Glutamatergic neuron (in vitro differentiated cells): ENCODE data around the gene OSBPL9. TPM values are rescaled to one million over a fixed set of nuclear protein-coding genes. Genes with fewer than 3 reads are reported as not detected.

Experiments used
- DNase-seq: peaks from one replicate; pipeline ENCODE4 v3.0.0; 2022
- H3K27ac Mint-ChIP-seq: one replicate; pipeline ENCODE4 v1.8.0; 2020; ENCODE audit warnings: mild to moderate bottlenecking, mixed read lengths, inconsistent platforms; ENCODE audit not compliant: unreplicated experiment
- H3K27me3 Mint-ChIP-seq: one replicate; pipeline ENCODE4 v1.8.0; 2020; ENCODE audit warnings: mild to moderate bottlenecking, moderate library complexity, mixed read lengths, inconsistent platforms; ENCODE audit not compliant: unreplicated experiment
- H3K36me3 Mint-ChIP-seq: one replicate; pipeline ENCODE4 v1.8.0; 2020; ENCODE audit warnings: mild to moderate bottlenecking, mixed read lengths, inconsistent platforms; ENCODE audit not compliant: unreplicated experiment
- H3K4me1 Mint-ChIP-seq: one replicate; pipeline ENCODE4 v1.8.0; 2020; ENCODE audit warnings: mild to moderate bottlenecking, low read depth, mixed read lengths, inconsistent platforms; ENCODE audit not compliant: unreplicated experiment
- H3K4me3 Mint-ChIP-seq: one replicate; pipeline ENCODE4 v1.8.0; 2020; ENCODE audit warnings: mild to moderate bottlenecking, mixed read lengths, inconsistent platforms; ENCODE audit not compliant: unreplicated experiment
- H3K9me3 Mint-ChIP-seq: one replicate; pipeline ENCODE4 v1.8.0; 2020; ENCODE audit warnings: mild to moderate bottlenecking, moderate library complexity, mixed read lengths, inconsistent platforms; ENCODE audit not compliant: unreplicated experiment
- CTCF ChIP-seq: fragments of 200-600 bp; sonication (generic); IDR thresholded peaks from one replicate; pipeline ENCODE4 v1.5.0; 2021; ENCODE audit not compliant: partially characterized antibody, unreplicated experiment
- total RNA-seq: library from RNA; stranded (reverse); fragmentation: NEBNext Ultra II Directional; extraction: Animal tissue kit (Norgen Biotek cat#: 25700); gene quantifications from one replicate; pipeline ENCODE4 v1.2.1, GENCODE V29; 2021; ENCODE audit not compliant: unreplicated experiment

OSBPL9 gene
- total RNA-seq, 1 donor from 2014 or later, result 84.6 TPM

DNA sequence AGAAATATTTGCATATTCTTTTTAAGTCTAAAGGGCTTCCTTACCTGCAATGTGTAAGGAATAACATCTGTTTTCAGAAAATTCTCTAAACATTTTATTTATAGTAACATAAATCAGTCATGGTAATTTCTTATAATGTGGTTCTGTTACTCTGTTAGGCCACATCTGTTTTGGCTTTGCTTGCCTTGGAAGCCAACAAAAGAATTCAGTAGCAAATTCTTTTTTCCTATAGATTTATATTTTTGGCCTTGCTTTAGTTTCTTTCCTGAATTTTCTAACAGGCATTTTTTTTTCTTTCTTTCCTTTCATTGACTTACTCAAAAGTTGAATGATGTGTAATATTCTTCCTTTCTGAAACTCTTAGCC, 72.2 kb downstream of the OSBPL9 start:
- Mint-ChIP-seq H3K36me3 (no peaks in the 10 kb centered on the region), H3K4me3 (no peak overlapping the region), H3K9me3 (no peaks in the 10 kb centered on the region), H3K27me3 (peaks cover 2% of the 10 kb centered on the region), H3K27ac (no peak overlapping the region), H3K4me1 (no peaks in the 10 kb centered on the region)
- TF ChIP-seq CTCF, result no peak
- no peak for DNase-seq

DNA sequence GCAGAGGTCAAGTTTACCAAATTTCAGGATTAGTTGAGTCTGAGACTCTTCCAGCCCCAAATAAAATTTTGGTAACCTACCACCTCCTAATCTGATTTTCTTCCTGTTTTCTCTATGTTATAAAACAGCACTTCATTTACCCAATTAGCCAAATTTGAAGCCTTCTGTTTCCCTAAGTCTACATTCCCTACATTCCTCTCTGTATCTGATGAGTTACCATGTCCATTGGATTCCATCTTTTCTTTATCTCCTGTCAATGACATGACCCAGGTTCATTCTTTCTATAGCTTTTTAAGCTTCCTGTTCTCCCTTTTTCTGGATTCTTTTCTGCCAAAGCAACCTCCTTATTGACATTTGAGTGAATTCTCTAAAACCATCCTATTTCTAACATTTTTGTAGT, 72.8 kb downstream of the OSBPL9 start:
- peaks cover 2% of the 10 kb centered on the region for H3K27me3 Mint-ChIP-seq
- H3K27ac Mint-ChIP-seq, result no peak overlapping the region
- no peaks in the 10 kb centered on the region for H3K9me3 Mint-ChIP-seq
- no peaks in the 10 kb centered on the region for H3K4me1 Mint-ChIP-seq
- no peak overlapping the region for H3K4me3 Mint-ChIP-seq
- no peak for TF ChIP-seq CTCF
- DNase-seq, result no peak
- H3K36me3 Mint-ChIP-seq, result no peaks in the 10 kb centered on the region

GRCh38 chr1:51690285-51690961, 73.5 kb downstream of the OSBPL9 start:
- H3K4me1 Mint-ChIP-seq, result no peaks in the 10 kb centered on the region
- DNase-seq, result no peak
- H3K27ac Mint-ChIP-seq, result no peak overlapping the region
- no peaks in the 10 kb centered on the region for H3K9me3 Mint-ChIP-seq
- H3K4me3 Mint-ChIP-seq, result no peak overlapping the region
- no peak for TF ChIP-seq CTCF
- no peaks in the 10 kb centered on the region for H3K36me3 Mint-ChIP-seq
- peaks cover 2% of the 10 kb centered on the region for H3K27me3 Mint-ChIP-seq

DNA sequence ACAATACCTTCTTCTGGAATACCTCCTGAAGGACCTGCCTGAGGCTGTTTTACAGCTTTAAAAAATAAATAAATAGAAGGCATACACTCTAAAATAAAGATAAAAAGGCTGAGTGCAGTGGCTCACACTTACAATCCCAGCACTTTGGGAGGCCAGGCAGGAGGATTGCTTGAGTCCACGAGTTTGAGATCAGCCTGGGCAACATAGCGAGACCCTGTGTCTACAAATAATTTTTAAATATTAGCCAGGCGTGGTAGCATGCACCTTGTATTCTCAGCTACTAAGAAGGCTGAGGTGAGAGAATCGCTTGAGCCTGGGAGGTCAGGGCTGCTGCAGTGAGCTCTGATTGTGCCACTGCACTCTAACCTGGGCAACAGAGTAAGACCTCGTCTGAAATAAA, 75.0 kb downstream of the OSBPL9 start:
- H3K4me3 Mint-ChIP-seq, result no peak overlapping the region
- no peaks in the 10 kb centered on the region for H3K36me3 Mint-ChIP-seq
- no peaks in the 10 kb centered on the region for H3K9me3 Mint-ChIP-seq
- DNase-seq, result no peak
- peaks cover 2% of the 10 kb centered on the region for H3K27me3 Mint-ChIP-seq
- no peak overlapping the region for H3K27ac Mint-ChIP-seq
- H3K4me1 Mint-ChIP-seq, result no peaks in the 10 kb centered on the region
- no peak for TF ChIP-seq CTCF

DNA sequence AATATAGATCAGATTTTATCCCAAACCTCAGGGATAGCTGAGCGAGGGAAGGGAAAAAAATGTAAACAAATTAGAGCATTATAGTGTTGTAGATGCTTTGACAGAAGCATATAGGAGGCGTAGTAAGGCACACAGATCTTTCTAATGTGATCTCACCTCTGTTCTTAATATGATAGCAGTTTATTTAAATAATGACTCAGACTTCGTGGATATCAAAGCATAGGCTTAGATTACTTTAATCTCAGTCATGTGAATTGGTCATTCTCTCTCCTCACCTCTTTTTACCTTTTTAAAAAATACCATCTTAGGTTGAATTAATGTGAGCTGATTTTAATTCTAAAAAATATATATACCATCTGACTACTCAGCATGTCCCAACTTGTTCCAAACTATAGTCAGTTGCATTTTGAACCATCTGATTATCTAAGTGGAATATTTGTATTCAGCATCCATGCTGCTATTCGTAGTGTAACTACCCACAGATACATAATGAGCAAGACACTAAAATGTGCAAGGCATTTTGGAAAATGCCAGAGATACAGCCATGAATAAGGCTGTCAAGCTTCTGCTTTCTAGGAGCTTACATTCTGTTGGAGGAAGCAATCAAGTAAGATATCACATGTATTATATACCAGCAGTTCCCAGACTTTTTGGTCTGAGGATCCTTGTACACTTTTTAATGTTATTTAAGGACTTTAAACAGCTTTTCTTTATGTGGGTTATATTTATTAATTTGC, 76.7 kb downstream of the OSBPL9 start:
- Mint-ChIP-seq H3K9me3 (no peaks in the 10 kb centered on the region), H3K4me3 (no peak overlapping the region), H3K36me3 (no peaks in the 10 kb centered on the region), H3K27ac (no peak overlapping the region), H3K27me3 (peaks cover 2% of the 10 kb centered on the region), H3K4me1 (no peaks in the 10 kb centered on the region)
- no peak for TF ChIP-seq CTCF
- DNase-seq, result no peak
